ENCODE measurements around the gene LNX2.

The LNX2 gene

DNA sequence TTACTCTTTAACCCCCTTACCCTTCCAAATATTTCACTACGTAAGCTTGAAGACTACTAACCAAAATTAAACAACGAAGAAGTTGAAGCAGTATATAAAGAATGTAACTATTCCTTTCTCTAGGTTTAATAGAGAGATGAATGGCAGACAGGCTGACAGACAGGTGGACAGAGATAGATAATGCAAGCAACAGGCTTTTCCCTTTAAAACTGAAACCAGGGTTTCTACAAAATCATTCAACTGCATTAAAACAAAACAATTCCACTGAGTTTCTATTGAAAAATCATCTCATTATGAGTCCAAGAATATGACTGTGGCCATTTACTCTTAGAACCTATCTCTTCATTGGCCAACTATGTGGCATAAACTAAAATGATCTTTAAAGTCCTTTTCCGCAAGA lies 15.2 kb downstream of the LNX2 start:
- DNase-seq = no peak

DNA sequence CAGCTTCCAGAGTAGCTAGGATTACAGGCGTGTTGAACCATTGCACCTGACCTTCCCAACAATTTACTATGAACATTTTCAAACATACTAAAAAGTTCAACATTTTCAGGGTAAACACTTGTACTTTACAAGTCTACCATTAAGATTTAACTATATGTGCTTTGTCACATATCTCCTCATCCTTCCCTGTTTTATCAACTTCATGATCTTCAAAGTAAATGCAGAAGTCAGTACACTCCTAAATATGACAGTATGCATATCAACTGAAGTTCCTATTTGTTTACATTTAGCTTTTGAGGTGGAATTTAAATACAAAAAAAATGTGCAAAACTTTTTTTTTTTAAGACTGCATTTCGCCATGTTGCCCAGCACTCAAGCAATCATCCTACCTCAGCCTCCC lies 18.5 kb downstream of the LNX2 start:
- DNase-seq = no peak

DNA sequence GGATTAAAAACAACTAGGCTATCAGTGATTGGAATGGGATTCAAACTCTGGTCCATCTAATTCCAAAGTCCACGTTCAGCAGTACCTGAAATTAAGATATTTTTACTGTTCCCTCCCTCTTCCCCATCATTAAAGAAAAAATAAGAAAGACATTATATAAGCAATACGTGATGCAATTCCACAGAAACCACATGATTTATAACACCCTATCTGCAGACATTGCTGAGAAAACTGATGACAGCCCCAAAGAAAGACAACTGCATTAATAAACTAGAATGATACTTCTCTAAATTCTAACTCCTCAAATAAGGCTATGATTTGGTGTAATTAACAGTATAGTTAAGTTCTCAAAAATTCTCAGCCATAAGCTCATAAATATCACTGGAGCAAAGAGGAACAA lies 19.1 kb downstream of the LNX2 start:
- DNase-seq = no peak

DNA sequence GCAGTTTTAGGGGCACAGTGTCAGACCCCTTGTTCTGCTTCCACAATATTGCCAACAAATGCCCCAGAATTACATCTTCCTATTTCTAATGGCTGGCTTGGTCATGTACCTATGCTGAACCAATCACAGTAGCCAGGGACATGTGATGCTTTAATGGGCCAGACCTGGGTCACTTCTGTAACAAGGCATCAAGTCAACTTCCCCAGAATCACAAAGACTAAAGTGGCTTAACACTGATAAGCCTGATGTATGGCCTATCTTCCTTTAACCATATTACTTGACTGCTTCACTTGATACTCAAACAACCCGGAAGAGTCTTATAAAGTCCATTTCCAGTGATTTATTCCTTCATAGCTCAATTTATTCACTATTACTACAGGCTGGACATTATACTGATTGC lies 19.6 kb downstream of the LNX2 start:
- DNase-seq = no peak

DNA sequence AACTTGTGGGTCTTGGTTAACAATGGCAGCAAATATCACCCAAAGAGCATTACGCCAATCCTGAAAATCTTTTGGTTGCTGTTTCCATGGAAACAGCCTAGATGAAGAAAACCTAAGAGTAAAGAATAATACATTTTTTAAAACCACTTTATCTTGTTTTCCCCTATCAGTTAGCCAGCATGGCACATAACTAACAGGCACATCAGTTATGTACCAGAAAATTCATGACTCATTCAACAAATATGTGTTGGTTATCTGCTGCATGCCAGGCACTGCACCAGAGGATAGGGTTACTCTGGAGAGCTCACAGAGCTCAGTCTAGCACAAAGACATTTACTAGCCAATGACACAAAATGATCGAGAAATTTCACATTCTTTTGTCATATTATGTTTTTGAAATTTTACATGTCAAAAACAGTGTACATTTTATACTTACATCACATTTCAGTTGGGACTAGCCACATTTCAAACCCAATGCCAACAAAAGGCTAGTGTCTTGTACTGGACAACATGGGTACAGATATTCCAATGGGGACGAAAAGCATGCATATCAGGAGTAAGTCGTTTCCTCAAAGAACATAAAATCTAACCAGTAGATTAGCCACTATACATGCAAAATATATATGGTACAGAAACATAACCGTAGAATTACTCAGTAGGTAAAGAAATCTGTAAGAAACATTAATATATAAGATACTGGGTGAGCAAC lies 20.3 kb downstream of the LNX2 start:
- DNase-seq = no peak

DNA sequence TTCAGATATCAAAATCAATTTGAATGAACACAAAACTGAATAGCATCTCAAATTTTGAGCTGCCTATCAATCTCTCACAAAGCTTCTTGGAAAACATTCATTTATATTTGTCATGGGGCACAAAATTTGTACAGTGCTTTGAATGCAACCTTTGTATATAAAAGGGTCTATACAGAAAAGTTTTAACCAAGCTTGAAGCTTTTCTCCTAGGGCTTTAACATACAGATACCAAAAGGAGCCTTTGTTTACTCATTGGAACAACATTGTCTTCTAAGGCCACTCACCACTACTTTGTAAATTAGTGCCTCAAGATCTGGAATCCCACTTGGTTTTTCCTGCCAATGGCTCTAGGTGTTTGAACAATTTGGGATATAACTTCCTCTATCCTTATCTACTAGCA lies 21.2 kb downstream of the LNX2 start:
- DNase-seq = no peak

DNA sequence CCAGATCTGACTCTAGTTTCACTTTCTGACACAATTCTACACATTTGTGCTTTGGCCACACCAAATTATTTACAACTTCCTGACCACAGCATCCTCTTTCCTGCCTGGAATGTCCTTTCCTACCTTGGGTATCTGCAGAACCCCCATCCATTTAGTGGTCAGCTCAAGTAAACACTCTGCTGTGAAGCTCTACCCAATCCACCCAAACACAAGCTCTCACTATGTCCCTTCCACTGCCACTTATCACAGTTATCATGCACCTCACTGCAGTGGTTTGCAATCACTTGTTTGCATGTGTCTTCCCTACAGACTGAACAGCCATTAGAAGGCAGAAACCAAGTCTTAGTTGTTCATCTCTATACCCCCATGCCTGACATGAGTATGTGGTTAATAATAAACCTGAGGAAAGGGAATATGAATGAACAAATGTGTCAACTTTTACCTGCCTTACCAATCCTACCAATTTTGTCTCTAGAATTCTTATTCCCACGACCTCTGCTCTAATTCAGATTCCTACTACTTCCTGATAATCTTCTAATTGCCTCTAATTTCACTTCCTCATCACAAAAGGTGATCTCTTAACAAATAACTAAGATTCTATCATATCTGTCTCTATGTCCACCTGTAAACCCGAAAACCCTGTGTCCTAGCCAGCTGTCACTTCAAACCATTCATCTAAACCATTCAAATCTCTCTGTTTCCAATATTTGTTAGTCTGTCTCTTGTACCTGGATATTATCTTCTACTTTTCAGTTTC lies 25.1 kb downstream of the LNX2 start:
- no peak for DNase-seq

DNA sequence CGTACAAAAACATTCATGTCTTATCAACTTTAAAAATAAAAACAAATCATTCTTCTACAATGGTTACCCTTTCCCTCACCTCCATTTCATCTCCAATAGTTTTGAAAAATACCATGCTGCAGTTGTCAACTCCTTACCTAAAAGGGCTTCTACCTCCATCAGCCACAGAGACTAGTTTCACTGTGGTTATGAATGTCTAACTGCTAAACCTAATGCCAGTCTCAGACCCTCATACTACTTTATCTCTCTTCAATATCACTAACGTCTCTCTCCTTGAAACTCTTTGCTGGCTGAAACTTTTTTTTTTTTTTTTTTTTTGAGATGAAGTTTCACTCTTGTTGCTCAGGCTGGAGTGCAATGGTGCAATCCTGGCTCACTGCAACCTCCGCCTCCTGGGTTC lies 27.1 kb downstream of the LNX2 start:
- DNase-seq = no peak

DNA sequence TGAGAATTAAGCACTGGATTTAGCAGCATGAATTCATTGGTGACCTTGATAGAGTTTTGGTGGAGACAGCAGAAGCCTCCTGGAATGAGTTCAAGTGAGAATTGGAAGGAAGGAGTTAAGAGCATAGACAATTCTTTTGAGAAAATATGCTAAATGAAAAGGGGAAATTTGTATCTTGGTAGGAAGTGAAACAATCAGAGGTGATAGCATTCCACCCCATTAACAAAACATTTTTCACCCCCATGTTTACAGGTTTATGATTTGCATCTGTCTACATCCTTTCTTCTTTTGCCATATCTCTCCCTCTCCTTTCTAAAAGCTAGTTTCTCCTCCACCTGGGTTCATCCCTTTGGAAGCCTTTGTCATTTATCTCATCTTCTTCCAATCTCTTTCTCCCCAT lies 27.5 kb downstream of the LNX2 start:
- DNase-seq = no peak

DNA sequence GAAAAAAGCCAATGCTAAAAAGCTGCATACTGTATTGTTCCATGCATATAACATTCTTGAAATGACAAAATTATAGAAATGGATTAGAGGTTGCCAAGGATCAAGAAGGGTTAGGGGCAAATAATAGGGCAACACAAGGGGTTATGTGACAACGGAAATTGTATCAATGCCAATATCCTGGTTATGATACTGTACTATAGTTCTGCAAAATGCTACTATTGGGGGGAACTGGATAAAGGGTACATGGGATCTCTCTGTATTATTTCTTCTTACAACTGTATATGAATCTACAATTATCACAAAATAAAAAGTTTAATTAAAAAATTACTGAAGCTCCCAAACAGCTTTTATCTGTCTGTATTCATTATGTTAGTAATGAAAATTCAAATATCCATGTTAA lies 31.9 kb downstream of the LNX2 start:
- no peak for DNase-seq

DNA sequence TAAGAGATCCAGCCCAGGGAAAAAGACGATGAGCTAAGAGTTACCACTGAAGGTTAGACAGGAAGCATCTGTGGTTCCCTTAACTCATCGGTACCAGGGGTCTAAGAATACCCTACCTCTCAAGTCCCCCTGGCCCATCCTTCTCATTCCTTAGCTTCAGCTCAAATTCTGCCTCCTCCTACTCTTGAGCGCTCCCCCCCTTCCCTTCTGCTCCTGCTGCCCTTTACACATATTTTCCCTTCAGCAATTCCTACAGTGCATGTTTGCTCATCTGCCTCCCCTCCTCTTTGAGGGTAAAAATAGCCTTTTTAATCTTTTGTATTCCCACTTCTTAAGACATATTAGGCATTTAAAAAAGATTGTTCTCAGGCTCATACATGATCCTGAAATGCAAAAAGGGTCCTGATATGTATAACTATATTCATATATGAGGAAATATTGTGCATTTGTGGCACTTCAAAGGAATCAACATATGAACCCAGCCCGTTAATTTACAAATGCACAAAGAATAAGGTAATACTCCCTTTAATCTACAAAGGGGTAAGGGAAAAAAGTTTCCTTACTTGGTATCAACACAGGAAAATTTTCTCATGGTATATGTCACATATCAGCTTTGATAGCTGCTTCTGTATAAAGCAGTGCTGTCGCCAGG lies 33.1 kb downstream of the LNX2 start:
- no peak for DNase-seq

DNA sequence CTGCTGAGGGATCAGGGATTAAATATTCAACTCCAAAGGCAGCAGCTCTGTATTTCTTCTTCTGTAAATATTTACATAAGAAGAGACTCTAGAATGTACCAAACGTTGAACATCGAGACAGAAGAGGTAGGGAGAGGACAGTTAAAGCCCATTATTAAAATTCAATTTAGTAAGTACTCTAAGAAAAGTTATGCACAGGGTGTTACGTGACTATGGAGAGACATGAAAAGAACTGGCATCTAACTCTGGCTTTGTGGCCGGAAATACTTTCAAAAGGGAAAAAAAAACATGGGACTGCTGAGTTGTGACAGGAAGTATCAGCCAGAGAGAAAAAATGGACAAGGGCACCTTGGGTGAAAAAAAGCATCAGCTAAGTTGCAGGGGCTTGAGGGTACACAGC lies 36.7 kb downstream of the LNX2 start:
- DNase-seq = no peak

DNA sequence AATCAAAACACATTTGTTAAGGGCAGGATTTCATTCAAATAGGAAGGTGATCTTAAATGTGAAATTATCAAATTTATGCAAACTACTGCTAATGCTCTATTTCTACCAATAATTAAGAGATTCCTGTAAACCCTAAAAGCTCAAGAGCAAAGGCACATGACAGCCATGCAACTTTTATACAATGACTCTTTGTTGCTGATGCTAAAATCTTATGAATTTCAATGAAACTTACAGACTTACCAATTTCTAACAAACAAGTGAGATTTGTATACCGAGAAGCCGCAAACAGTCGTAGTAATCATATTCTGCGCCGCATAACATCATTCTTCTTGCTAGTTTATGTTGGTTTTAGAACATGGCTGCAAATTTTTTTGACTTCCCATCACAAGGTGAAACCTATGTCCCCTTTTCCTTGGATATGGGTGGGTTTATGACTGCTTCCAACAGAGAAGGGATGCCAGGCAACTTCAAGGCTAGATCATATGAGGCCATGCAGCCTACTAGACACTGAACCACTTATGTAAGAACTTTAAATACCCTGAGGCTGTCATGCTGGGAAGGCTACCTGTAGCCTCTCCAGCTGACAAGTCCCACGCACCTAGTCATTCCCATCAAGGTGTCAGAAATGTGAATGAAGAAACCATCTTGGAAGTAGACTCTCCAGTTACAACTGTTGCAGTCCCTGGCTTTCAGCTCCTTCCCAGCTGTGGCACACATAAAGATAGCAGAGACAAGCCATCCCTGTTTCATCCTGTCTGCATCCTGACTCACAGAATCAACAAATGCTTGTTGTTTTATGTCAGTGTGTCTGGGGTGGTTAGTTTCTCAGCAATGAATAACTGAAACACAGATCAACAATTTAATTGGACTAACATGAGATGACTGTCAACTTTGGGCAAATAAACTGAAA lies 42.0 kb downstream of the LNX2 start:
- no peak for DNase-seq

DNA sequence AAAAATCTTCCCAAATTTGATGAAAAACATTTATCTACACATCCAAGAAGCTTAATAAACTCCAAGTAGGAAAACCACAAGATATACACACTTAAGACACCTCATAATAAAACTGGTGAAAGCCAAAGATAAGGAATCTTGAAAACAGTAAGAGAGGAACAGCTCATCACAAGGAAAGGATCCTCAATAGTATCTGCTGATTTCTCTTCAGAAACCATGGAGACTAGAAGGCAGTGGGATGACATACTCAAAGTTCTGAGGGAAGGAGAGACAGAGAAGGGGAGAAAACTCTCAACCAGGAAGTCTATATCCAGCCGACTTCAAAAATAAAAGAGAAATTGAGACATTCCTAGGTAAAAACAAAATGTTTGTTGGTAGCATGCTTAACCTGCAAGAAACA lies 45.7 kb downstream of the LNX2 start:
- no peak for DNase-seq

DNA sequence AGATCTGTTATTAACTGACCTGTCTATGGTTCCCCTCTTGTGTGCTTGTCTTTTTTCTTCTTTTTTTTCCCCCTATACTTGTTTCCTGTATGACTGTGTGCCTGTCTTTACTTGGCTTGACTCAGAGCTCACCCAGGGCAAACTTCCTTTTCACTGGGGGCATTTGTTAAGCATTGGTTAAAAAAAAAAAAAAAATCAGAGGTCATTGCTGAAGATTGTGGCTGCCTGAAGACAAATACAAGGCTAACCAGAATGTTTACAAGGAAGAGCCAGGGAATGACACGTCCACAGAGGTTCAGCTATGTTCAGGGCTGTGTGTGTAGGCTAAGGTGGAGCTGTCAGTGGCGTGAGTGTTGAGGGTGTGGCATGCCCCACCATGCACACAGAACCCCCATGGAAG lies 47.1 kb downstream of the LNX2 start:
- DNase-seq = no peak

DNA sequence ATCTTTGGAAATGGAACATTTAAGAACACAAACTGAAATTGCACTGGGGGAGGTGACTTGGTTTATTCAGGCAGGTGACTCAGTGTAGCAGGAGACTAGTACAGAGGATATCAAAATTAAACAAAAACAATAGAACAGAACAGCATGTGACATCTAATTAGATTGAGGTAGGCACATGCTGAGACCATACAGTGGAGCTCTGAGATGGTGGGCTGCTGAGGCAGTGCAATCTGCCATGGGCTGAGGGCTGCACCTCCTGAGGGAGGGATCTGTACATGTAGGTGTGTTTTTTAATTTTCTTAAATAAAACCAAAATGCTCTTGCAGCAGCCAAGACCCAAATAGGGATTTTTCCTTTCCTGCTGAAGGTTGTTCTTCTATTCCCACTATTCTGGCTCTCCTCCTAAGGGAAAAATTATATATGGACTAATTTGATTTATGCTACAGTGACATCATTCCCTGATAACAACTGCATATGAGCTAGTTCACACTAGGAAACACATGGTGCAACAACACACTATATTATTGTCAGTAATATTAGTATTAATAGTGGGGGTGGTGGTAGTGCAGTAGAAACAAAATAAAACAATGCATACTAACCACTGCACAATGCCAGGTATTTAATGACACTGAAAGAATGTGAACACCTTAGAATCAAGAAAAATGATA lies 48.0 kb downstream of the LNX2 start:
- no peak for DNase-seq

DNA sequence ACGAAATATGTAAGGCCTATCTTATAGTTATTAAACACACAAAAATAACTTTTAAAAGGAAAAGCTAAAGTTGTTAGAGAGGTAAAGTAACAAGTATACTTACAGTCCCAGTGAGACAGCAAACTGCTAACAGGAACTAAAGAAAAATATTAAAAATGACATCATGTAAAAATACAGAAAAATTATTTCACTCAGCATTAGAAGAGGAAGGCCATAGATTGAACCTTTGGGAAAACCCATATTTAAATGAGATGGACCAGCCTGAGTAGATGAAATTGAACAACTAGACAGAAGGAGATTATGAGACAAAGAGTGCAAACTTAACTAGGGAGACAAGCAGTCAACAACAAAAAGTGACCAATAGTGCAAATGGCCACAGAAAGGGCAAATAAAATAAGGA lies 49.4 kb downstream of the LNX2 start:
- DNase-seq = no peak

DNA sequence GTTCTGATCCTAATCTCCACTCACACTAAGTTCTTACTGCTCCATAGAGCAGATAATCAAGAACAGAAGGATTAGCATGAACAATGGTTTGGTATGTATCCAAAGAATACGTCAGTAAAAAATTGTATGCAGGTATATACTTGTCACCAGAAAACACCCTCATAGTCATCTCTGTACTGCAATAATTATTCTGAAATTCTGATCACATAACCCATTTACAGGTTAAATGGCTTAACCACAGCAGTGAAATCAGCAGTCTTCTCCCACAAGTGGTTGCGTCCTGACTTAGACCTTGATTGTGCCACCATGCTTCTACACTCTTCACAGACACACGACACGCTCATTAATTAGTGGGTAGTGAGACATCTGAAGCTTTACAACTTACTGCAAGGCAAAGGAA lies 50.9 kb downstream of the LNX2 start:
- no peak for DNase-seq

DNA sequence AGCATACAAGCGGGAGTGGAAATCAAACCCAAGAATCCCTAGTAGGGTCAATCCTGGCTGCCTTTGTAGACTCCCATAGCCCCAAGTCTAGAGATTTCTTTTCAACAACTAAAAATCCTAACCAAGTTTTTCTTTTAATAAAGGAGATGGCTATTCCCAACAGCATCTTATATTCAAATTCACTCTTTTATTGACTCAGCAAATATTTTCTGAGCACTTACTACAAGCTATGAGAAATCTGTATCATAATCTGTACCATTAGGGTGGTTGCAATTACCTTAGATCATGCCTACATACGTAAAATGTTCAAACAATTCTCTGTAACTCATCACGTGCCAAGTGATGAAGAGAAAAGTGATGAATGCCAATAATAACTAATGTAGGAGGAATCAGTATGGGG lies 54.5 kb downstream of the LNX2 start:
- DNase-seq = no peak

DNA sequence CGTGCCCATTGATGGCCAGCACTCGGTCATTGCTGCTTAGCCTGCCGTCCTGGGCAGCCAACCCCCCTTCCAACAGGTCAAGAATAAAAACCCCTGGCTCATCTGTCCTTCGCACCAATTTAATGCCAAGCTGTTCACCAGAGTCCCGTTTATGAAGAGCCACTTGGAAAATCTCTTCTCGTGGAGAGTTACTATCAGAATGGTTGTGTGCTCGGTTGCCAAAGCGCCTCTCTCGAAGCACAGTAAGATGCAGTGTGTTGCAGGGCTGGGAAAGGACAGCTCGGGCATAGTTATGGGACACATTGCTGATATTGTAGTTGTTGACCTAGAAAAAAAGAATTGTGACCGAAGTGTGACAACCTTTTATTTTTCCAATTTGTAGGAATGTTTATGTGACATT lies 57.9 kb downstream of the LNX2 start:
- no peak for DNase-seq

DNA sequence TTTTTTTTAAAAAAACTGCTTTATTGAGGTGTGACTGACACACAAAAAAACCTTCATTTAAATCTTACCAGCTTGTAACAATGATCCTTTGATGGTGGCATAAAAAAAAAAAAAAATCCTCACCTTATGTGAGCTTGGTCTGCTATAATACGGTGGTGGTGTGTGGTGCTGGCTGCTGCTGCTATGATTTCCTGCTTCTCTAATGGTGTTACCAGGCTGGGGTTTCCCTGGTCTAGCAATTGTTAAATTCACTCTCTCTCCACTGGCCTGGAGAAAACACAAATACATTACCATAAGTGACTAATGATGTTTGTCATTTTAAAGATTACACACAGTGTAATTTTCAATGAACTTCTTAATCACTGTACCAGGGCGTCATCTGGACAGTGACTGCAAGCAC lies 60.6 kb downstream of the LNX2 start:
- DNase-seq = no peak

DNA sequence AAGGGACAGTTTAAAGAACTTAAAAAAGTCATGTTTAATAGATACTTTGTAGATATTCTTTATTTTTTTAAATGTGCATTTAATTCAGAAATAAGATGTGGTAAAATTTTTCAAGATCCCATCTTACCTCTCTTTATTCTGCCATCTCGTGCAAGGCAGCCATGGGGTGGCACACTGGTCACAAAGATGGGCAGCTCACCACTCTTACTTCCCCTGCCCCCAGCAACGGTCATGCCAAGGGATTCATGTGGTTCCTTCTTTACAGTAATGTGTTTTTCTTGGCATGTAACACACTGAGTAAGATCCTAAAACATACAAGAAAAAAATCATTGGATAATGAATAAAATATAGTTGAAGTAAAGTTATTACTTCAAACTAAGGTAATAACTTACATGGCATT lies 64.2 kb downstream of the LNX2 start:
- DNase-seq = no peak

DNA sequence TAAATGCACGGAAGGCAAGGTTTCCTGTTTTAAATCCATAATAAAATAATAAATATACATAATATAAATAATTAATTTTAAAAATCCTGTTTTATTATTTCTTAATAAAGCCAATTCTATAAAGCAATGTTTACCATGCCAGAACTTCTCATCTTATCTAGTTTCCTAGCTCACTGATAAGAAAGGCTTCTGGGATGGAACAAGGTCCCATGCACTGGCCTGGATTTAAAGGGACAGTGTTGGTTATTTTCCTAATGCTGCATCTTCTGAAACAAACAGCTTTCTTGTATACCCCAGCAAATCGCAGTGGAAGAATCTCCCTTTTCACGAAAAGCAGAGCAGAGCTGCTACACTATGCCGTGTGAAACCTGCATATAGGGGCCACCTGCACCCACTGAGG lies 68.8 kb downstream of the LNX2 start:
- DNase-seq = no peak

Data from NCI-H526 treated with DMSO at 0.1 percent for 48 hours (cell line).